ENCODE results near the gene RGP1.

Gene RGP1, protein sequence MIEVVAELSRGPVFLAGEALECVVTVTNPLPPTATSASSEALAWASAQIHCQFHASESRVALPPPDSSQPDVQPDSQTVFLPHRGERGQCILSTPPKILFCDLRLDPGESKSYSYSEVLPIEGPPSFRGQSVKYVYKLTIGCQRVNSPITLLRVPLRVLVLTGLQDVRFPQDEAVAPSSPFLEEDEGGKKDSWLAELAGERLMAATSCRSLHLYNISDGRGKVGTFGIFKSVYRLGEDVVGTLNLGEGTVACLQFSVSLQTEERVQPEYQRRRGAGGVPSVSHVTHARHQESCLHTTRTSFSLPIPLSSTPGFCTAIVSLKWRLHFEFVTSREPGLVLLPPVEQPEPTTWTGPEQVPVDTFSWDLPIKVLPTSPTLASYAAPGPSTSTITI

DNA sequence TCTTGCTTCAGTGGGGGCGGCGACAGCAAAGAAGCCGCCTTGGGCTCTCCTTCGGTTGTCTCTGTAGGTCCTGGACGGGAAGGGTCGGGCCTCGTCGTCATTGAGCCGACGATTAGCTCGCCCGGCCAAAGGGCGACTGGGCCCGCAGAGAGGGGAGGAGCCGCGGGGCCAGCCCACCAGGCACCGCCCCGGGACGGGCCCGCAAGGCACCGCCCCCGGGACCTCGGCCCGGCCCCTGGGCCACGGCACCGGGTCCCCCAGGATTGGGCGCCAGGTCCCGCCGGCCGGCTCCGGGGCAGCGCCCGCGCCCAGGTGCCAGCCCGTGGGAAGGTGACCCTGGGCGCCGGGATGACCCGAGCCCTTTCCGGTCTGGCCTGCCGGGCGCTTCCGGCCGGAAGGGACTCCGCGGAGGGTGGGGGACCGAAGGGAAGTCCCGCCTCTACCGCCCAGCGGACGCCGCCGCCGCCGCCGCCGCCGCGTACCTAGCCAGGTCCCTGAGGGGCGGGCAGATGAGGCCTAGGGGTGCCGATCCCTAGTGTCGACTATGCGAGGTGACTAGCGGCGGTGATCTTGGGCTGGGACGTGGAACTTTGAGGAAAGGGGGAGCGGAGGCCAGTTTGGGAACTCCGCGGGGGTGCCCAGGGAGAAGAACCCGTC, at the start of gene RGP1, which contains the start of gene GBA2:
TSS of gene RGP1 (plus strand) at position 430 of the 657 bp plus-strand sequence. CDS start 469 bp downstream, outside the sequence.
TSS of gene GBA2 (minus strand) at position 371 of the 657 bp plus-strand sequence. CDS start 524 bp downstream, outside the sequence.
- DNase-seq: peak; percentile 91

DNA sequence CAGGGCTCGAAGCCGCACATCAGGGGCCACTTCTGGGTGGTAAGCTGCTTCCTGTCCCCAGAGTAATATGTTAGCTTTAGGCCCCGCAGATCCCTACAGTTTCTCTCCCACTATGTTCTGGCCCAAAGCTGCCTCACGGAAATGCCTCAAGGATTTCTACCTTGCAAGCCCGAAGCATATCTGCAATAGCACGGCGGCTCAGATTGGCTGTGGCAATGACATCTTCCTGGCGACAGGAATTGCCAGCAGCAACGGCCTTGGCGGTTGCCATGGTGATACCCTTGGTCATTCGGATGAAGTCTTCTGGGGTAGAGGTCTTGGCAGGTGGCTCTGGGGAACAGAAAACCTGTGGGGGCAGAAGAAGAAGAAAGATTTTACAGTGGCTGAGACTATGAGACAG, 49.1 kb upstream of the RGP1 start:
- DNase-seq: no peak

DNA sequence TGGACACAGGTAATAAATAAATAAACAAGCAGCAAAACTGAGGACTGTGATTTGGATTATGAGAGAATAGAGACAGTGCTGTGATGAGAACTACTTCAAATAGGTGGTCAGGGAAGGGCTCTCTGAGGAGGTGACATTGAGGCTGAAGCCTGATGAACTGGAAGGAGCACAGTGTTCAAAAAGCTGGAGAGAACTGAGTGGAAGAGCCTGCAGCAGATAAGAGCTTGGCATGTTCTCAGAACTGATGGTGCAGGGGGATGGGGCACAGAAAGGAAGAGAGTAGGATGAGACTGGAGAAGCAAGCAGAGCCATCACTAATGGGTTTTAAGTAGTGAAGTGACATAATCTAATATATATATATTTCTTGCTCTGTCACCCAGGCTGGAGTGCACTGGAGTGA, 48.1 kb upstream of the RGP1 start:
- no peak for DNase-seq

DNA sequence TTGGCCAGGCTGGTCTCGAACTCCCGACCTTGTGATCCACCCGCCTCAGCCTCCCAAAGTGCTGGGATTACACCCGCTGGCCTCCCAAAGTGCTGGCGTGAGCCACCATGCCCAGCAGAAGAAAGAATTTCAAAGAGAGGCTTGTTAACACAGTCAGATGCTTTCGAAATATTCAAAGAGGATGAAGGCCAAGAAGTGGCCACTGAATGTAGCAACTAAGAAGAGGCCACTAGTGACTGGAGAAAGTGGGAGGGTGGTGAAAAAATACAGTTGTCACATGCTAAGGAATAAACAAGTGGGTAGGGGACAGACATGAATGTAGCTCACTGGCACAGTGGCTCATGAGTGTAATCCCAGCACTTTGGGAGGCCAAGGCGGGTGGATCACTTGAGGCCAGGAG, 46.4 kb upstream of the RGP1 start:
- no peak for DNase-seq

DNA sequence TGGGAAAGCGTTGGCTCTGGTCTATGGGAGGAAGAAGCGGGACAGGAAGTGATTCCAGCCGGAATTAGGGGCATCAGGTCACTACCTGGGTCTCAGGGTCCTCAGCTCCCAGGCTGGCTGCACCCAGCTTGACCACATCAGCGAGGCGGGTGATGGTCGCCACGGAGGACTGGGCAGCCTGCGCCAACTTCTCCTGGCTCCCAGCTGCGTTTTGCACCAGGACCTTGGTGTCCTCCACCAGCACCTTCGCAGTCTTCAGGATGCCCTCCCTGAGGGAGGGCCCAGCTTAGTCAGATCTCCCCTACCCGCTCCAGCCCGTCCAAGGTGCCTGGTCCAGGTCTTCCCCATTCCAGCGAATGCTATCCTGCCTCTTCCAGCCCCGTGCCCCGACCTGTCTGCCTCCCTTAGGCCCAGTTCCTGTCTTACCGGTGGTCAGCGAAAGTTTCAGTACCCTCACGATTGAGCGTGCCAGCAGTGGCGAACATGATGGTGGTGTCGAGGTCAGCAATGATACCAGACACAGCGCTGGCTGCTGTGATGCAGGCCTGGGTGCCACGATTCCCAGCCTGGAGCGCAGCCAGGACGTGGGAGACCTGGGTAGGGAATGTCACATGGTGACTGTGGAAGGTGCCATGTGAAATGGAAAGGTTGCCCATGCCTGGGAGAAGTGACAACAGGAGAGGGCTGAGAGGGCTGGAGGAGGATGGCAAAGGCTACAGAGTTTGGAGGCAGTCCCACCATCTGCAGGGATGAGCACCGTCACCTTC, 45.0 kb upstream of the RGP1 start:
- DNase-seq: no peak

DNA sequence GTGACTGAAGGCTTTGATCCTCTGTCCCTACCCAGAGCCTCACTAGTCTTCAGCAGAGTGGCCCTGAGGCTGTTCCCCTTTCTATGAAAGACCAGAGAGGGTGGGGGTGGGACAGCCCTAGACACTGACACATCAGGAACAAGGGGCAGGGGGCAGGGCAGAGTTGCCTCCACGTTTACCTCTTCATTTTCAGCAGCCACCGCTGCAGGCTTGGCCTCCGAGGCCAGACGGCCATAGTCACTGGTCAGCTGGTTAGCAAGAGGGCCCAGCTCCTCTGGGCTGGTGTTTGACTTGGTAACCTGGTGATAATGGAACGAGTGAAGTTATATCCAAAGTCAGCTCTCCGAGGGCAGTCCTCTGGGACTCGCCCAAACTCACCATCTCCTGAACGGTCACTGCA, 43.7 kb upstream of the RGP1 start:
- no peak for DNase-seq

DNA sequence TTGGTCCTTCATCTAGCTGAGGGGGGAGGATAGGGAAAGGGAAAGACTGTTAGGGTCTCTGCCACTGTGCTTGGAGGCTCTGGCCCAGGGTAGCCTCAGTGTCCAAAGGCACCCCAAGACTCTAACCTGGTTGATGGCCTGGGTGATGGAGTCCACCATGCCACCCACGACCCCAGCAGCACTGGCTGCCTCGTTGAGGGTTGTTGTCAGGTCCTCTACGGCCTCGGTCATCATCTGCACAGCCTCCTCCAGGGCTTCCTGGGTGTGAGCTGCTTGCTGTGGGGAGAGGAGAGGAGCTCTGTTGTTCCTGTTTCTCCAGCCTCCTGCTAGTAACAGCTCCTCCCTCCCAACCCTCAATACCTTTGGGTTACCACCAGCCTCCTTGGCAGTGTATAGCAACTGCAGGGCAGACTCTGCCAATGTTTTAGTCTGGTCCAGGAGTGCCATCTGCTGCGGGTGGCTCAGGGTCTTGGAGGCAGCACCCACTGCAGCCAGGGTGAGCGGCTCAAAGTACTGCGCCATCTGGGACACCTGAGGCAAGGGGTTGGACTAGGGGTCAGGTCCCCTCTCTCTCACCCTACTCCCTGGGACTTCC, 43.2 kb upstream of the RGP1 start:
- no peak for DNase-seq

DNA sequence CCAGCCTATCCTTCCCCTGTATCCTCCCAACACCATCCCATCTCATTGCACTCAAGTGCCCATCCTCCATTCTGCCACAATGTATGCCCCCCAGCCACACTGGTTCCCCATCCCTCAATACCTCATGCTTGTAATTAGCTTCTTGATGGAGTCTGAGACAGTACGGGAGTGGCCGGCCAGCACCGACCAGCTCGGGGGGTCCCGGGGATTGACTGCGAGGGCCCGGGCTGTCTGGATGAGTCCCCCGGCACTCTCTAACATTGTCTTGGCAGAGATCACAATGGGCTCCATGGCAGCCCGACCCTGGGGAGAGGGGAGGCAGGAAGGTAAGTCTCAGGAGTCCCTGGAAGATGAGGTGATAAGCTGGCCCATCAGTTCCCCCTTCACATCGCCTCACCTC, 42.1 kb upstream of the RGP1 start:
- DNase-seq: no peak

DNA sequence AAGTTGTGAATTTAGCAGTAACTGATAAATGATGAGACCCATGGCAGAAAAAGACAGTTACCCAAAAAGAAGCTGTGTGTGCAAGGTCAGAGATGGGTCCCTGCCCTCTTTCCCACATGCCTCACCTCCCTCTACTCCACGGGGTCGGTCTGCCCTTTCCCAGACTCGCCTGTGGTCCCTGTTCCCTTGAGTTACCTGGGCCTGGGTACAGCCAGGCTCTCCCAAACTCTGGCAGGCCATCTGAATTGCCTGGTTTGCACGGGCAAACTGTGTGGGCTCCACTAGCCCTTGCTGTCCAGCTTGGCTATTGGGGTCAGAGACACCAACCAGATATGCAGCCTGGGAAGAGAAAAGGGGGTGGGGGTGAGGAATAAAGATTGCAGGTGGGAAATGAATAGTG, 40.9 kb upstream of the RGP1 start:
- DNase-seq: no peak

DNA sequence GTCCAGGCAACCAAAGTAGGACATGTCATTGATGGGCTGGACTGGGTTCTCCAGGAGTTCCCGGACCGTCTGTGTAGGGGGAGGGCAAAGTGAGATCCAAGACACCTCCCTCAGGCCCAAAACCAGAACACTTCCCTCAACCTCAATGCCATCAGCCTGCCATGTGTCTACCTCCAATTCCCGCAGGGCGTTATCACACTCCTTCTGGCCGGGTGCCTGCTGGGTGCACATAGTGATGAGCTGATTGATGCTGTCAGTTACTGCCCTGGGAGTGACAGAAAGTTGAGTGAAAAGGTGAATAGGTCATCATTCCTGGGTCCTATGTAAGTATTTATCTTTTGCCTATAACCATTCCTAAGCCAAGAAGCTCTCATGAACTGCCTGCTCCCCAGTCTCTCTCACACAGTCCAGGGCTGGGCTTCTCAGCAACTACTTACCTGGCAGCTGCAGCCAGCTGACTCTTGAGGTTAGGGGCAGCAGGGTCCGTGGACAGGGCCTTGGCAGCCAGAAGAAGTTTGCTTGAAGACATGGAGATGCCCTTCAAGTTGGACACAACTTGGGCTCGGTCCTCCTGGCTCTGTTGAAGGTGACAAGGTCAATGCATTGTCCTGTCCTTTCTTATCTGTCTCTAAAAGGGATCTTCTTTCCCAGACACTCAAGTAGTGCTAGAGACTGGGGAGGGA, 38.1 kb upstream of the RGP1 start:
- DNase-seq: no peak

DNA sequence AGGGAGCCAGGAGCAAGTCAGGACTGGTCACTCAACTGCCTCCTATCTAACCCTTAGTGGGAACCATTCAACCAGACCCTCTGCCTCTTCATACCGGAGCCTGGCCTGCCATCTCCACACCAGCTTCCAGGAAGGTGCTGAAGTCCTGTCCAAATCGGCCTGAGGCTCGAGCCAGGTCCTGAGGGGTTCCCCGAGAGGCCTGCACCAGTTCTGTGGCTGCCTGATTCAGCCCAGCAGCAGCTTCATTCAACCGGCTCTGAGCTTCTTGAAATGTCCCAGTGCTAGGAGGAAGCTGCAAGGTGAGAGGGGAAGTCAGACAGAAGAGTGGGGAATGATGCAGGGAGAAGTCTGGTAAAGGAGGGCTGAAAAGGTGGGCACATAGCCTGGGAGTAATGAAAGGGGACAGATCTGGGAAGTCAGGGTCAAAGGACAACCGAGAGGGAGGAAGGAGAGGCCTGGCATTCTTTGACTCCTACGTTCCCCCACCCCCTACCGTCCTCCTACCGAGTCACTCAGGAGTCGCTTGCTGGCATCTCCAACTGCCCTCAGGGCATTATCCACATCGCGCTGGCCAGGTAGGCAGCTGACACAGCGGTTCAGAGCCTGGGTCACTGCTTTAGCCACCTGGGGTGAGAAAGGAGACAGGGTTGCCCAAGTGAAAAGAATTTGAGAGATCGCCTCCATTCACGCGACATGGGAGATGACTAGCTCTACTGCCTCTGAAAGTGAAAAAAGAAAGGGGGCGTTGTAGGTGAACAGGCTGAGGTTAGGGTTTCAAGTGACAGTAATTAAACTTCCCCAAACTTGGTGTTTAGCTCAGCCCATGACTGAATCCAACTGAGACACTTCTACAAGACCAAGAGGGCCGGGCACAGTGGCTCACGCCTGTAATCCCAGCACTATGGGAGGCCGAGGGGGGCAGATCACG, 37.3 kb upstream of the RGP1 start:
- no peak for DNase-seq

DNA sequence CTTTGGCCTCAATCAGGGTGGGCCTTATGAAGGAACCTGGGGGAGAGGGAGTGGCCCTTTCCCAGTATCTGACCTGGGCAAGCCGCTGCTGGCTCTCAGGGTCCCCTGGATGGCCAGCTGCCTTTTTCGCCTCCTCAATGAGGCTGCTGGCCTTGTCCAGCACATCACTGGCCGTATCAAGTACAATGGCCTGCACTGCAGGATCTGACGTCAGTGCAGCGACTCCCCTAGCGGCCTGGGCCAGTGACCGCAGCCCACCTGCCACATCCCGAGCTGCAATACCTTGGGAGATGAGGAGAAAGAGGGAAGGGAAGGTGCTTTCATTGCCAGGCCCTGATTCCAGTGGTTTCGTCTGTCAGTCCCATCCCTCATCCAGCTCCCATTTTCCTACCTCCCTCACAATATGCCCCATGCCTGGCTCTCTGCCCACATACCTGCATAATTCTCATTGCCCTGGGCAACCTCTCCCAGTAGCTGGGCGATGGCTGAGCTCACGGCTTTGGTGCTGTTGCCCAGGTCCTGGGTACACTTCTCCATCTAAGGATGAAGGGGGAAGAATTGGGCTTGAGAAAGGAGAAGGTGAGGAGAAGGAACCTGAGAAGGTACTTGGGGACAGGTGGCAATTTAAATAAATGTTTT, 36.2 kb upstream of the RGP1 start:
- no peak for DNase-seq

DNA sequence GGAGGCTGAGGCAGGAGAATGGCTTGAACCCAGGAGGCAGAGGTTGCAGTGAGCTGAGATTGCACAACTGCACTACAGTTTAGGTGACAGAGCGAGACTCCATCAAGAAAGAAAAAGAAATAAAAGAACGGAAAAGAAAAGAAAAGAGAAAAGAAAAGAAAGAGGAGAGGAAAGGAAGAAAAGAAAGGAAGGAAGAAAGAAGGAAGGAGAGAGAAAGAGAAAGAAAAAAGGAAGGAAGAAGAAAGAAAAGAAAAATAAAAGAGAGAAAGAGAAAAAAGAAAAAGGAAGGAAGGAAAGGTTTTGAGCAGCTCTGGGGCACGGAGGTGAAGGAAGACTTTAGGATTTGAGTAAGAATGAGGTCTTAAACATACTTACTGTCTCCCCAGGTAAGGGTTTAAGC, 35.5 kb upstream of the RGP1 start:
- no peak for DNase-seq

DNA sequence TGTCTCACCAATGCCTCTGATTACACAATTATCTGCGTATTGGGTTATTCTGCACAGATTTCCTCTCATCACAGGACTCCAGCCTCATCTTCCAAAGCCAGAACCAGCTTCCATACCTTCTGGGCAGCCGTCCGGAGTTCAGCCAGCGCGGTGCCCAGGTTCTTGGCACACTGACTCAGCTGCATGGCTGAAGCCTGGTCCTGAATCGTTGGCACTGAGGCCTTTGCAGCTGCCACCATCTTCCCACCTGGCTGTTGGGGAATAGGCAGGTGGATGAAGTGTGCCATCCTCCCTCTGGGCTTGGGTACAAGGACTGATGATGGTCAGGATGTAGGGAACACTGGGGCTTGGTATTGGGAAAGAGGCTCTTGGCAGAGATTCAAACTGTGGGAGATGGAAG, 35.0 kb upstream of the RGP1 start:
- no peak for DNase-seq

DNA sequence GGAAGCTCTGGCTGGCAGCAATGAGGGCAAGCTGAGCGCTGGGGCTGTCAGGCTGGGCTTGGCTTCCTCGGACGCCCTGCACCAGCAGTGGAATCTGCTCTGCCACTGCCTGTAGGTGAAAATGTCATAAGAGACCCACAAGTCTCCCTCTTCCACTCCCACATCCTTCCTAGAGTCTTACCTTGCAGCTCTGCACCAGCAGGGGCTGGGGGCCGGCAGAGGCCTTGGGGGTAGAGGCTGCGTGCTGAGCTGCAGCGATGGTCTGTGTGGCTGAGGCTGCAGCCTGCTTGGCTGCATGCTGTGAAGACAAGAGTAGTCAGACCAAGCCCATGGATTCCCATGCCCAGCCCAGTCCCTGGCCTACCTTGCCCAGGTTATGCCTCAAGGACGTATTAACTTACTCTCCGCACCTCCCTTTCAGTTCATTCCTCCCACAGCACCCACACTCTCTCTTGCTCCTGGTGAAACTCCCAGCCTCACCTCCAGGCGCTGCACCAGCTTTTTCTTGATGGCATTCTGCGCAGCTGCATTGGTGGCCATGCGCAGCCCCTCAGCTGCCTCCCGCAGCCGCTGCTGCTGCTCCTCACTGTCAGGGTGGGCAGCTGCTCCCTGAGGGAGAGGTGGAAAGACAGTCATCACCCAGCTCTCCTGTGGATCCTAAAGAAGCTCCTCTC, 34.4 kb upstream of the RGP1 start:
- no peak for DNase-seq

DNA sequence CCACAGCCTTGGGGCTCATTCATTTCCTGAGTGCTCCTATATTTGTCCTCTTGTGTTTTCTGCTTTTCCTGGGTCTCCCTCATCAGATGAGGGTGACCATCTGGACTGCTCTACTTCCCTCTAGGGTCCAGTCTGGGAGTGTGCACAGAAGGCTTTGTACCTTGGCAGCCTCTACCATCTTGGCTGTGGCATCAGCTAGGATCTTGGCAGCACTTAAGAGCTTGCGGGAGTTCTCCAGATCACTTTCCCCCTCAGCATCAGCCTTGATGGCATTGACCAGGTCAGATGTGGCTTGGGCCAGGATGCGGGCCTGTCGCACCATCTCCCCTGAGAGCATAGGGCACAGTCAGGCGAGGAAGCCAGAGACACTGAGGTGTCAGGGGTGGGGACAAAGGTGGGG, 32.9 kb upstream of the RGP1 start:
- DNase-seq: no peak

DNA sequence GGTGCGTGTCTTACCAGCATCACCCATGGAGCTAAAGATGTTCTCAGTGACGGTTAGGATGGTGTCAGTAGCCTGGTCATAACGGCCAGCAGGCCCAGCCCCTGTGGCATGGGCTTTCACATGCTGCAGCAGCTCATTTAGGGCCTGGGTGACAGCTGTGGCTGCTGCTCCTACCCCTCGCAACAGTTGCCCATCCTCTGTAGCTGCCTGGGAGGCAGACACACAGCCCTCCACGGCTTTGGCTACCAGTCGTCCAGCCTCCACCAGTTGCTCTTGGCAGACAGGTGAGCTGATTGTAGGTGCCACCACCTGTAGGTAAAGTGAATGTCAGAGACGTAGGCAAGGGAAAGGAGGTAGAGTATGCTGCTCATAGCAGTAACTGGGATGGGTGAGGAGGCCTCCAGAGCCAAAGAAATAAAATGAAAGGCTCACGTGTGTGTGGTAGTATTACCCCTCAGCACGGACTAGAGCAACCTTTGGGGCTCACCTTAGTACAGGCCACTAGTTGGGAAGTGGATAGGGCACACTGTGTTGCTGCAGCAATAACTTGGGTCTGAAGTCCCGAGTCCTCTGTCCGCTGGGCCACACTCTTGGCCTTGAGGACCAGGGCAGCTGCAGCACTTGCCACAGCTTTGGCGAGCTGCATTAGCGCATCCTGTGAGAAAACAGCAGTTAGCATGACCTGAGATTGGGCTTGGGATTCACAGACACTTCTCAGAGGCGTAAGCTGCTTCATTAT, 31.8 kb upstream of the RGP1 start:
- DNase-seq: no peak

DNA sequence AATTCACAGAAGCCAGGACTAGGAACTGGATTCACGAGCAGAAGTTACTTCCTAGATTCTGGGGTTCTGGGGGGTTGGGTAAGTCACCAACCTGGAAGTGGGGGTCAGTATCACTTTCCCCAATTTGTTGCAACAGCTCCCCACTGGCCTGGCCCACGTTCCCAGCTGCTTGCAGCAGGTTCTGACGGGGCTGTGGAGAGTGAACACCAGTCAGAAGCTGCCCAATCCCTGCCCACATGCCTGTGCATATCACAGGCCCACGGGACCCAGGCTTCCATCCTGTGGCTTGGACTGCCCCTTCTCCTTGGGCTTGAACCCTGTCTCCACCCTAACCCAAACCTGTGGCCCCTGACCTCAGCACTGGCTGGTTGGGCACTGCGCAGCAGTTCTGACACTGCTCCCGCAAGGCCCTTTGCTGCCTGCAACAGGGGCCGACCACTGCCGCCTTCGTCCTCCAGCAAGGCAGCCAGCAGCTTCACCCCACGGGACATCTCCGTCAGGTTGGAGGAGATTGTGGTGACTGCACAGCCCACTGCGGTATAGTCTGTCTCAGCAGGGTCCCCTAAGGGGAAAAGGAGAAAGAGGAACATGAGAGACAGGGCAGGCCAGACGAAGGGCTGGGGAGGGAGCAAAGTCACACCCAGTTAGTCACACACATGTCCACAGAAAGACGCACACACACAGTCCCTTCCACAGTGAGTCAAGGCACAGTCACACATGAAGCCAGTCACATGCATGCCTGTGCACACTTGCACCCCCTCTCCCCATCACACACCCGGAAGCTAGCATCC, 30.2 kb upstream of the RGP1 start:
- no peak for DNase-seq

DNA sequence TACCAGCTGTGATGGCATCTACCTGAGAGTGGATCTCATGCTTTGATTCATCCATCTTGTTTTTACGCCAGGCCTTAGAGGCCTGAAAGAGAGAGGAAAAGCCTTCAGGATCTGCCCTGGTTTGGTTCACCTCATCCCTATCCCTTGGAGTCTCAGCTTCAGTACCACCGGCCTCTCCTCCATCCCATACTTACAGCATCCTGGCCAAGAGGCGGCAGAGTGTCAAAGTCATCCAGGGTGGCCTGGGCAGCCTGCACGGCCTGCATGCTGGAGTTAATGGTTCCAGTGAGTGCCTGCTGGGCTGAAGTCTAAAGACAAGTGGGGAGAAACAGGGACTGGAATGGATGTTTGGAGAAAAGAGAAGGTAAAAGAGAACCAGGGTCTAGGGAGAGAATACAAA, 29.5 kb upstream of the RGP1 start:
- DNase-seq: no peak

All from activated effector memory CD4-positive, alpha-beta T cell treated with anti-CD3 and anti-CD28 coated beads, Interleukin-2, amount 50 U/mL, for 16 hours (primary cell).